ENCODE measurements around the gene MAPK1.

Gene MAPK1

DNA sequence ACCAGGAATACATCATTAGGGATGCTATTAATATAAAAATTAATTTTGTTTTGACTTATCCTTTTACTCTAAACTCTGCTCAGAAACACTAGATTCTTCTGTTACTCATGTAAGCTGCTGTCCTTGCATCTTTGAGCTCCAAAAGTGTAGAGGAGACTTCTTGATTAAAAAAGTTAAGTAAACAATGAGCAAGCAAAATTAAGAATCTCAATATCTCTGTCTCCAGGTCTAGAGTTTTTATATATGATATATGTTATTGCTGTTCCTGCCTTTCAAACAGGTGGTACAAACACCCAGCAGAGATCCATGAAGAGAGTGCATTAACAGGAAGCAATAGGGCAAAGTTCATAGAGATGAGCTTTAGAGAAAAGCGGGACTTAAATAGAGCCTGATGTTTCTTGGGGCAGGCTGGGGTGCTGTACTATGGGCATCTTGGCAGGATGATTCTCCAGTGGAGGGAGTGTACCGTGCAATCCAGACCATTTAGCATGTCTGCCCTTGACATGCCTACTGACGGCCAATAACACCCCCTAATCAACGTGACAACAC lies 6.9 kb downstream of the MAPK1 start:
- H3K4me3 ChIP-seq (ENCODE audit: low read depth, low read length), result no peak overlapping the region
- no peak for DNase-seq (ENCODE audit: low read depth)
- TF ChIP-seq, protein P1, sequence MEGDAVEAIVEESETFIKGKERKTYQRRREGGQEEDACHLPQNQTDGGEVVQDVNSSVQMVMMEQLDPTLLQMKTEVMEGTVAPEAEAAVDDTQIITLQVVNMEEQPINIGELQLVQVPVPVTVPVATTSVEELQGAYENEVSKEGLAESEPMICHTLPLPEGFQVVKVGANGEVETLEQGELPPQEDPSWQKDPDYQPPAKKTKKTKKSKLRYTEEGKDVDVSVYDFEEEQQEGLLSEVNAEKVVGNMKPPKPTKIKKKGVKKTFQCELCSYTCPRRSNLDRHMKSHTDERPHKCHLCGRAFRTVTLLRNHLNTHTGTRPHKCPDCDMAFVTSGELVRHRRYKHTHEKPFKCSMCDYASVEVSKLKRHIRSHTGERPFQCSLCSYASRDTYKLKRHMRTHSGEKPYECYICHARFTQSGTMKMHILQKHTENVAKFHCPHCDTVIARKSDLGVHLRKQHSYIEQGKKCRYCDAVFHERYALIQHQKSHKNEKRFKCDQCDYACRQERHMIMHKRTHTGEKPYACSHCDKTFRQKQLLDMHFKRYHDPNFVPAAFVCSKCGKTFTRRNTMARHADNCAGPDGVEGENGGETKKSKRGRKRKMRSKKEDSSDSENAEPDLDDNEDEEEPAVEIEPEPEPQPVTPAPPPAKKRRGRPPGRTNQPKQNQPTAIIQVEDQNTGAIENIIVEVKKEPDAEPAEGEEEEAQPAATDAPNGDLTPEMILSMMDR (IDR thresholded peaks at IDR 0.05; ENCODE audit: low read depth, low read length, missing control alignments), result no peak

DNA sequence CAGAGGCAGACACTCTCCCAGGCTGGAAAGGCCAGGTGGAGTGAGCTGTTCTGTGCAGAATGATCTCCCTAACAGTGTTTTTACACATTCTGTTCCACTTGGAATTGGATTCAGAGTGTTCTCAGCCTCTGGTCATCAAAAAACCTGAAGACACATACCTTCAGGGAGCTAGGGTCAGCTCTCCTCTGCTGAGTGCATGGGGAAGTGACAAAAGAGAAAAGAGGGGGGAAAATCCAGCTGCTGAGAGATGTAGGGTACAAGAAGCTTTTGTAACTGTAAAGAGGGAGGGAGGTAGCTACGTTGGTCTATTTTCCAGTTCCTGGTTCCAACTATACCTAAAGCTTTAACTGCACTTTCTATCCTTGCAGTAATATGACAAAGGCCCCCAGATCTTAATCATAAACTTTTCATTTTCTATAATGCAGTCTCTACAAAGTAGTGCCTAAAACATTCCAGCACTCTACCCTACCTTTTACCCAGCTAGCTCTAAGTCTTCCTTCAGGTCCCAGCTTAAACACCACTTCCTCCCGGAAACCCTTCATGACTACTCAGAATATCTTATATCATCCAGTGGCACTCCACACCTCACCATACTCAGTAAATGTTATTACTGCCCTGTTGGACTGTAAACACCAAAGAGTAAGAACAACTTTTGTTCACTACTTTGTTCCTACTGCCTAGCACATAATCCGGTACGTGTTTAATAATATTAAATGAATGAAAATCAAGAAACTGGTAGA lies 9.2 kb downstream of the MAPK1 start:
- no peak for DNase-seq (ENCODE audit: low read depth)
- H3K4me3 ChIP-seq (ENCODE audit: low read depth, low read length), result no peak overlapping the region
- TF ChIP-seq, protein P1 (IDR thresholded peaks at IDR 0.05; ENCODE audit: low read depth, low read length, missing control alignments), result no peak

DNA sequence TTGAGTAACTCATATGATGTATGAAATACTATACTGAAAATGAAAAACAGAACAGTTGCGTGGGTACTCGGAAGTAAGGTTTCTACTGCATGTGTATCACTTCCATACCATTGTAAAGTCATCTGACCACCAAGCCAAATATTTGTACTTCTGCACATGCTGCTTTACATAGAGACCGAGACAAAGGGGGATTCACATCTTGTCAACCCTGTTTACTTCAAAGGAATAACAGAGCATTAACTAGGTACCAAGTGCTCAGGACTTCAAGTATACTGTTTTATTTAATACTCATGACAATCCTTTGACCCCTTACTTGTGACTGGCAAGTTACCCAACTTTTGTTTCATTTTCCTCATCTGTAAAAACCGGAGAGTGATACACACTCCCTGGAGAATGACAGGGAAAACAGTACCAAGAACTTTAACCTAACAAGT lies 9.9 kb downstream of the MAPK1 start:
- TF ChIP-seq, protein P1 (IDR thresholded peaks at IDR 0.05; ENCODE audit: low read depth, low read length, missing control alignments), result no peak
- no peak overlapping the region for H3K4me3 ChIP-seq (ENCODE audit: low read depth, low read length)
- DNase-seq (ENCODE audit: low read depth), result peak; percentile 41

DNA sequence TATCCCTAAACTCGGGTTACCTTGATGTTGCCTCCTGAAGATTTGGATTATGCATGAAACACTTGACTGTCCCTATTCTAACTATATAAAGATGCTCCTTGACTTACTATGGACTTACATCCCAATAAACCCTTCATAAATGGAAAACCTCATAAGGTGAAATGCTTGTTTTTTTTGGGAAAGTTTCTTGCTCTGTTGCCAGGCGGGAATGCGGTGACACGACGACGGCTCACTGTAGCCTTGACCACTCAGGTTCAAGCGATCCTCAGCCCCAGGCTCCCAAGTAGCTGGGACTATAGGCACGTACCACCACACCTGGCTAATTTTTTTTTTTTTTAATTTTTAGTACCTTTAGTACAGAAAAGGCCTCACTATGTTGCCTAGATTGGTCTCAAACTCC lies 10.6 kb downstream of the MAPK1 start:
- TF ChIP-seq, protein P1 (IDR thresholded peaks at IDR 0.05; ENCODE audit: low read depth, low read length, missing control alignments), result no peak
- H3K4me3 ChIP-seq (ENCODE audit: low read depth, low read length), result no peak overlapping the region
- DNase-seq (ENCODE audit: low read depth), result no peak

DNA sequence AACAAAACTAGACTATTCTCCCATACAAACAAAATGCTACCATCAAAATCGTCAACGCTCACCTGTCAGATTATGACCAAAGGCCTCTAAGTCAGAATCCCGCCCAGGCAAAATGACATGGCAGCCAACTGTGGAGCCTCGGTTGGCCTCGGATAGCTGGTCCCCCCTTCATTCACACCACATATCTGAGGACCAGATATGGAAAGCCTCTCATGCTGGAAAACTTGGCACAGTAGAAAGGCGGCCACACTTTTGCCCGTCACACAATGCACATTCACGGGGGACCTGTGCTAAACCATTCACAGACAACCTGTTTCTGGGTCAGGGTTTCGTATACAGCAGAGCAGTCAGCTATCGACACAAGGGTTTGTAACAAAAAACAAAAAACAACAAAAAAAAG lies 11.2 kb downstream of the MAPK1 start:
- TF ChIP-seq, protein P1 (IDR thresholded peaks at IDR 0.05; ENCODE audit: low read depth, low read length, missing control alignments), result no peak
- no peak for DNase-seq (ENCODE audit: low read depth)
- H3K4me3 ChIP-seq (ENCODE audit: low read depth, low read length), result no peak overlapping the region

DNA sequence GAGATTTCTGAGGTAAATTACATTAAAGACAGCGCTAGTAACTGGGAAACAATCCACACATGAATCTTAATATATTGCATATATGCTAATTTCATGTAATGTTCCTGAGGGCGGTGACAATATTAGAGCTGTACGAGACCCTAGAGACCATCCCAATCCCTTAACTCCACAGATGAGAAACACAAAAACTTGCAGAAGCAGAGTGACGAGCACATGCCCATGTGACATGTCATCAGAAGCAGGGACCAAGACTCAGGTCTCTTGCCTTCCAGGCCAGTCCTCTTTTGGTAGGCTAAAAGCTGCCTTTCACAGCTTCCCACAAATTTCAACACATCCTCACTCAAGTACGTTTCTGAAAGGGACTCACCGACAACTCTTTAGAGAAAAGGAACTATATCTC lies 11.8 kb downstream of the MAPK1 start:
- DNase-seq (ENCODE audit: low read depth), result no peak
- no peak overlapping the region for H3K4me3 ChIP-seq (ENCODE audit: low read depth, low read length)
- TF ChIP-seq, protein P1 (IDR thresholded peaks at IDR 0.05; ENCODE audit: low read depth, low read length, missing control alignments), result no peak

DNA sequence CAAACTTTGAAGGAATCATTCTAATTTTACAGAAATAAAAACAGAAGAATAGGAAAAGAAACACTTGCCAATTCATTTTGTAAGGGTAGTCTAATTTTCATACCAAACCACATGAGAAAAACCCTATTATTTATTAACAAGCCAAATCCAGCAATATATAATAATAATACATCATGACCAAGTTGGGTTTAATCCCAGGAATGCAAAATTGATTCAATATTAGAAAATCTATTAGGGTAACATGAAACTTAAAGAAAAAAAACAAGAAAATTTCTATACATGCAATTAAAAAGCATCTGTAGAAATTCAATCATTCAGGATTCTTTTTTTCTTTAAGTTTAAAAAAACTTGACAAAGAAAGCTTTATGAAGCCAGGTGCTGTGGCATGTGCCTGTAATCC lies 16.8 kb downstream of the MAPK1 start:
- DNase-seq (ENCODE audit: low read depth), result no peak
- TF ChIP-seq, protein P1 (IDR thresholded peaks at IDR 0.05; ENCODE audit: low read depth, low read length, missing control alignments), result no peak
- H3K4me3 ChIP-seq (ENCODE audit: low read depth, low read length), result no peak overlapping the region
